Melanocyte of skin (primary cell): ENCODE results near the gene ZFTA. TPM values are rescaled to one million over a fixed set of nuclear protein-coding genes. Genes with fewer than 3 reads are reported as not detected.

Experiments used
- small RNA-seq, 2 donors: library from RNA; depleted of rRNA; stranded (forward); fragments of <200 nt; gene quantifications; one replicate each; pipeline ENCODE3, GENCODE V24; 2012
- total RNA-seq, 2 donors: library from RNA; depleted of rRNA; stranded (reverse); fragments of >200 nt; gene quantifications; 2 replicates each; pipeline ENCODE4 v1.2.3, GENCODE V29; 2012

The ZFTA gene
- 1 to 10 TPM; 8.6 to 9.0 TPM for total RNA-seq

DNA sequence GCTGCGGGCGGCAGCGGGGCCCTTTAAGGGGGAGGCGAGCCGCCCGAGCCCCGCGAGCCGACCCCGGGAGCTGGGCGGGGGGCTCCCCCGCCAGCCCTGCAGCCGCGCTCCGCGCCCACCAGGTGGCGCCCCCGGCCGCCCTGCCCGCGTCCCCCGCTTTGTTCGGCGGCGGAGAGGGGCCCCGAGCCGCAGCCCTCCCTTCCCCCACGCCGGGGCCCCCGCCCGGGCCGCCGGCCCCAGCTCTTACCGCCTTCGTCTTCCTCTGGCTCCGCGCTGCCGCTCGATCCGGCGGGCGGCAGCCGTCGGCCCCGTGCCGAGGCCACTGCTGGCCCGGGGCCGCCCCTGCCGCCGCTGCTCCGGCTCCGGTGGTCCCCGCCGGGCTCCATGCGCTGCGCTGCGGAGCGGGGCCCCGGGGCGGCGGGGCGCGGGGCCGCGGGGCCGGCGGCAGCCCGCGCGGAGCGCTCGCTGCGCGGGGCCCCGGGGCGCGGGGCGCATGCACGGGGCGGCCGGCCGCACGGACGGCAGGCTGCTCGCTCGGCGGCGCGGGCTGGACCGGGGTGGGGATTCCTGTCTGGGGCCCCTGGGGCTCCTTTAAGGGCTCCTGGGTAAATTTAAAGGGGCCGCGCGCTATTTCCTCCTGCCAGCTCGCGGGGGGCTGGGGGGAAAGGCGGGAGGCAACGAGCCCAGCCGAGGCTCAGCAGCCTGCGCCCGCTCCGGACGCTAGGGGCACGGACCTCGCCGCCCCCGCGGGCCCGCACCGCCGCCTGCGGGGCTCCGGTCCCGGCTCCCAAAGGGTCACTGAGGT is at the start of gene ZFTA:
ZFTA (minus strand) TSS at position 539 of the 805 bp plus-strand sequence; CDS start at position 386, 153 bp downstream.

DNA sequence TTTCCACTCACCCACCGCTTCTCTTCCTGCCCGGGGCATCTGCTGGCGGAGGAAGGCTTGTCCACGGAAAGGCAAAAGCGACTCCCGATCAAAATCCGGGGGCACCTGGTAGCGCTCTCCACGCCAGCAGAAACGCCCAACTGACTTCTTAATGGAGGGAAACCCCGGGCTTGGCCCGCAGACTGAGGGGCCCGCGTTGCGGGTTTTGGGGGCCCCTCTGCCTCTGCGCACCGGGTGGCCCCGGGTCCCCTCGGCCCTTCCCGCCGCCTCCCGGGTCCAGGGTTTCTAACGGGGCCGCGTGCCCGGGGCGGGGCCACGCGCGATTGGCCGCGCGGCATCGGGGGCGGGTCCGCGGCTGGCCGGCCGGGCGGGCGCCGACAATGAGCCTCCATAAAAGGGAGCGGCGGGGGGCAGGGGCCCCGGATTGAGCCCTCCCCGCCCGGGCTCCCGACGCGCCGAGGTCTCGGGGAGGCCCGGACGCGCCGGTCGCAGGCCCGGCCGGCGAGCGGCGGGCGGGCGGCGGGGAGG is 44.5 kb upstream of the ZFTA start, which contains the start of gene SPINDOC:
SPINDOC (plus strand) TSS at position 422 of the 528 bp plus-strand sequence. CDS start 231 bp downstream, outside the sequence.

Small RNA genes lying within 50 kb of the gene (small RNA-seq; reads per million reads assigned to genes)
- 0 reads per million in 2 donors for gene RN7SL596P

Other genes starting within 250 kb of the ZFTA start
- 10 to 100 TPM in 1 of 2 donors, 1 to 10 TPM in 1; 3.7 to 13.4 TPM for gene PLAAT4, start 232.0 kb downstream of the ZFTA start, total RNA-seq
- not detected for gene PLAAT2, start 205.4 kb downstream of the ZFTA start, total RNA-seq
- 10 to 100 TPM; 17.6 to 25.0 TPM for gene PLAAT3, start 154.3 kb downstream of the ZFTA start, total RNA-seq
- 10 to 100 TPM; 36.6 to 57.8 TPM for gene ATL3, start 97.4 kb downstream of the ZFTA start, total RNA-seq
- gene RTN3, start 87.3 kb downstream of the ZFTA start, total RNA-seq = 10 to 100 TPM; 29.3 to 39.3 TPM
- 10 to 100 TPM; 23.1 to 38.6 TPM for gene SPINDOC, start 44.7 kb upstream of the ZFTA start, total RNA-seq
- gene MARK2, start 70.3 kb upstream of the ZFTA start, total RNA-seq = 10 to 100 TPM; 15.8 to 19.3 TPM
- under 1 TPM in 1 of 2 donors, not detected in 1; under 0.01 TPM for gene RCOR2, start 148.4 kb upstream of the ZFTA start, total RNA-seq
- gene NAA40, start 170.2 kb upstream of the ZFTA start, total RNA-seq = 10 to 100 TPM in 1 of 2 donors, 1 to 10 TPM in 1; 6.2 to 12.0 TPM
- gene COX8A, start 205.8 kb upstream of the ZFTA start, total RNA-seq = 100 to 1,000 TPM; 365 to 406 TPM
- gene OTUB1, start 217.7 kb upstream of the ZFTA start, total RNA-seq = 10 to 100 TPM; 58.2 to 74.3 TPM